ENCODE measurements around the gene TMEM220. TPM values are rescaled to one million over a fixed set of nuclear protein-coding genes. Genes with fewer than 3 reads are reported as not detected.
"Not testable (repeated sequence)": the region's sequence is repeated elsewhere in the genome, so short reads cannot be mapped to it uniquely, and the experiment has no call there.

Gene TMEM220
- total and polyA plus RNA-seq, 12 donors: 10.3 to 33.2 (median 21.1) TPM

GRCh38 chr17:10735821-10736220, 6.0 kb upstream of the TMEM220 start:
- 92 to 98% (median 95%) methylated on average over 4 of the region's 4 CpGs for WGBS, 4 donors
- H3K9me3 ChIP-seq (replicated peaks in 1 of 3): no peaks in the 10 kb centered on the region
- H3K27ac ChIP-seq: no peak overlapping the region
- no peak overlapping the region for H3K4me3 ChIP-seq
- H3K36me3 ChIP-seq (replicated peaks in 1 of 2): no peaks in the 10 kb centered on the region
- TF ChIP-seq POLR2A (IDR thresholded peaks at IDR 0.05) (no peak), CTCF (IDR thresholded peaks at IDR 0.05) (no peak)
- DNase-seq: peak in 1 of 7 donors; percentile 17
- peaks cover 0 to 4% of the 10 kb centered on the region in 2 donors for H3K4me1 ChIP-seq (replicated peaks in 1 of 2)
- H3K27me3 ChIP-seq: no peaks in the 10 kb centered on the region
- intact Hi-C loops (cut with DNase I): loop anchor here (5.0 kb wide), 2 partner anchors 106 to 111 kb away; no protein-coding TSS in a partner anchor

GRCh38 chr17:10735251-10735650, 5.4 kb upstream of the TMEM220 start:
- no peak overlapping the region for H3K27ac ChIP-seq
- no peaks in the 10 kb centered on the region for H3K36me3 ChIP-seq (replicated peaks in 1 of 2)
- intact Hi-C loops (cut with DNase I): loop anchor here (5.0 kb wide), 2 partner anchors 107 to 112 kb away; no protein-coding TSS in a partner anchor
- no peak overlapping the region for H3K4me3 ChIP-seq
- peak in 1 of 7 donors; percentile 16 for DNase-seq
- 65 to 79% (median 68%) methylated on average over 2 of the region's 2 CpGs for WGBS, 4 donors
- peaks cover 0 to 4% of the 10 kb centered on the region in 2 donors for H3K4me1 ChIP-seq (replicated peaks in 1 of 2)
- TF ChIP-seq CTCF (IDR thresholded peaks at IDR 0.05): no peak
- TF ChIP-seq POLR2A (IDR thresholded peaks at IDR 0.05): no peak
- no peaks in the 10 kb centered on the region for H3K9me3 ChIP-seq (replicated peaks in 1 of 3)
- H3K27me3 ChIP-seq: no peaks in the 10 kb centered on the region

- Histone ChIP-seq H3K9me3 (replicated peaks in 1 of 3) (no peaks in the 10 kb centered on the region), H3K4me1 (replicated peaks in 1 of 2) (peaks cover 5 to 7% of the 10 kb centered on the region in 2 donors), H3K27ac (no peak overlapping the region), H3K4me3 (no peak overlapping the region), H3K27me3 (no peaks in the 10 kb centered on the region), H3K36me3 (replicated peaks in 1 of 2) (no peaks in the 10 kb centered on the region)
- WGBS, 4 donors: 88 to 96% (median 90%) methylated on average over 3 of the region's 3 CpGs
- DNase-seq: peak in 1 of 7 donors; percentile 15
- intact Hi-C loops (cut with DNase I): no loop called here
- TF ChIP-seq CTCF (IDR thresholded peaks at IDR 0.05) (no peak), POLR2A (IDR thresholded peaks at IDR 0.05) (no peak)
Measured at GRCh38 chr17:10733666-10734065, 3.8 kb upstream of the TMEM220 start.

- H3K36me3 ChIP-seq (replicated peaks in 1 of 2); H3K4me3 ChIP-seq; H3K9me3 ChIP-seq (replicated peaks in 1 of 3); H3K4me1 ChIP-seq (replicated peaks in 1 of 2); H3K27ac ChIP-seq; H3K27me3 ChIP-seq; intact Hi-C loops (cut with DNase I): not testable (repeated sequence)
- peak in 1 of 7 donors; percentile 13 for DNase-seq
- 80 to 95% (median 86%) methylated on average over 6 of the region's 6 CpGs for WGBS, 4 donors
Measured at GRCh38 chr17:10732121-10732520, 2.3 kb upstream of the TMEM220 start.

GRCh38 chr17:10731408-10731879, 1.6 kb upstream of the TMEM220 start:
- no peak overlapping the region for H3K27ac ChIP-seq
- DNase-seq: no peak
- H3K9me3 ChIP-seq (replicated peaks in 1 of 3): no peaks in the 10 kb centered on the region
- peaks cover 7 to 8% of the 10 kb centered on the region in 2 donors for H3K4me1 ChIP-seq (replicated peaks in 1 of 2)
- intact Hi-C loops (cut with DNase I): no loop called here
- no peak overlapping the region for H3K4me3 ChIP-seq
- H3K27me3 ChIP-seq: no peaks in the 10 kb centered on the region
- WGBS, 4 donors: 94 to 97% (median 95%) methylated on average over 6 of the region's 6 CpGs
- peaks cover 0 to 3% of the 10 kb centered on the region in 2 donors for H3K36me3 ChIP-seq (replicated peaks in 1 of 2)
- no peak for TF ChIP-seq POLR2A (IDR thresholded peaks at IDR 0.05)

GRCh38 chr17:10730247-10730646, 424 bp upstream of the TMEM220 start:
- peak in 1 of 7 donors; percentile 33 for DNase-seq
- WGBS, 4 donors: 8 to 14% (median 10%) methylated on average over 15 of the region's 15 CpGs
- intact Hi-C loops (cut with DNase I): not testable (repeated sequence)

More at GRCh38 chr17:10730247-10730646, 424 bp upstream of the TMEM220 start:
- not testable (repeated sequence) for H3K9me3 ChIP-seq (replicated peaks in 1 of 3); H3K27me3 ChIP-seq; H3K4me1 ChIP-seq (replicated peaks in 1 of 2)
- H3K27ac ChIP-seq: peak overlapping the region in 4 of 5 donors; percentile 95 to 97 (median 95)
- H3K4me3 ChIP-seq: peak overlapping the region in 3 of 4 donors; percentile 77 to 83 (median 81)
- H3K36me3 ChIP-seq (replicated peaks in 1 of 2): peaks cover 0 to 14% of the 10 kb centered on the region in 2 donors

Measured in adrenal gland (tissue), 12 donors.